GM12875 (cell line): Measurements from ENCODE around the gene HOXA9.

Experiments
- H3K4me3 ChIP-seq: one replicate; pipeline ENCODE4 v1.5.1; 2011; ENCODE audit warnings: low read depth, low read length, control low read depth
- CTCF ChIP-seq: IDR thresholded peaks from 2 replicates; pipeline ENCODE4 v1.5.1; 2011; ENCODE audit warnings: low read depth, mild to moderate bottlenecking, control low read depth, inconsistent platforms, low read length, moderate library complexity, borderline replicate concordance; ENCODE audit not compliant: insufficient read depth

The HOXA9 gene

GRCh38 chr7:27181795-27182275, 16.5 kb upstream of the HOXA9 start:
- no peak for TF ChIP-seq CTCF
- no peak overlapping the region for H3K4me3 ChIP-seq

DNA sequence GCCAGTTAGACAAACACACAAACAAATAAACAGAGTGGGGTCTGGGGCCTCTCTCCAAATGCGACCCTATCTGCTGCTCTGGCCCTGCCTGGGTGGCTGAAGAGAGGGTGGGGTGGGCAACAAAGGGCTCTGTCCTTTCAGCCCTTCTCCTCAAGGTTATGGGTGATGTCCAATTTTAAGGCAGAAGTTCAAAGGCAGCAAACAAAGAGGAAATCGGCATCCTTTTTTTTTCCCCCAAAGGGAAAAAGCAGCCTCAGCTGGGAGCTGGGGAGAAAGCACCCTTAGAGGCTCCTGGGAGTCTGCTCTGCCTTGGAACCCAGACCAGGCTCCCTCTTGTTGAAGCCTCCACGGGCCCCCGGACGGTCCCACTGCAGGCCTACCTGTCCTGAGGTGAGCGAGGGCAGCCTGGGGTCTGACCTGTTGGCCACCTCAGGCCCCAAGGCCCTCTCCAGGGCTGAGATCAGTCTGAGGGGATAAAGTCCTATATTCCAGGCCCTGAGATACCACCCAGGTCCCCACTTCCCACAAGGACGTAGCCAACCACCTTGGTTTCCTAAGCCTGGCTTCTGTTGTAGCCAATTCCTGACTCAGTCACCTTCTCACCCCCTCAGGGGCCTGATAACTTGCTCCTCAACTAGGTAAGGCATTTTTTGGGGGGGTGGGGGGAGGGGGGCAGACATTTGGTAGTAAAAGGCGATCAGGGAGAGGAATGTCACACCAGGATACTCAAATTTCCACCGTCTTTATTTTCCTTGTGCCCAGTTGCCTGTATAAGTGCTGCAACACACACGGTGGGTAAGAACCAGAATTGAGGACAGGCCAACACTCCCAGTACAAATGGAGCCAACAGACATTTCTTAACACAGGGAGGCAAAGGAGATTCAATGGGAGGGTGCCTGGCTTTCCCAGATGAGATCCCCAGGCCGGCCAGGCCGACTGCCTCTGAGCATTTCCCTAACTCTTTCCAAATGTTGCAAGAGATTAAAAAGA, 15.4 kb upstream of the HOXA9 start:
- no peak overlapping the region for H3K4me3 ChIP-seq
- no peak for TF ChIP-seq CTCF

DNA sequence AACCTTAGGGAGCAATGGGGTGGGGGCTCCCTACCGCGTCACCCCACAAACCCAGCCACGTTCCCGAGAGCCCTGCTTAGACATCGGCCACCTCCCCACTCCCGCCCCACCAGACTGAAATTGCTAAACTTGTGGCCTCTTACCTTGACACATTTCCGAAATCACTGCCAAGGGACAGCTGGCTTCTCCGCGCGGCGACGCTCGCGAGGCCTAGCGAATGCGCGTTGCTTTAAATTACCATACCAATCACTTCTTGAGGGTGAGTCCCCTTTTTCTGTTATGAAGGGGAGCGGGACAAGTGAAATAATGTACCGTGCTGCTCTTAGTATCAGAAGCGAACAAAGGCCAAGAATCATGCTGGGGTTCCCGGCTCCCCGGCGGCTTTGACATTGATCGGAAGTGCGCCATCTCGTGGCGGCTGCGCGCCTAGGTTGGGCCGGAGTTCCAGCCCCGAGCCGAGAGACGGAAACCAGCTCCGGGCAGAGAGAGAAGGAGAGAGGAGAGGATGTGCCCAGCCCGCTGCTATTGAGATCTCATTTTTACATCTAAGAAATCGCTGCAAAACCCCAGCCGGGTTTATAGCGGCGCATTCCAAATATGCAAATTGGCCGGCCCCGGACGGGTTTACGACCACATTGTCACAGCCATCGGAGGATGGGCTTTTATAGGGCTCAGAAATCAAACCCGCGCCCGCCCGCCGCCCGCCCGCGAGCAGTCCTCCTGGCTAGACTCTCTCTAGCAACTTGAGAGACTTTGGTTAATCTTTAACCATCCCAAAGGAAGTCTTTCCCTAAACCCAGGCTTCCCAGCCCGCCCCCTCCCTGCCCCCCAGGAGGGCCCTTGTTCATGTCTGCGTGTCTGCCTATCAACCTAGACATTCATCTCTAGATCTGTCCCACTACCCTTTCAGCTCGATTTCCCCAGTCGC, 14.4 kb upstream of the HOXA9 start:
- H3K4me3 ChIP-seq, result no peak overlapping the region

DNA sequence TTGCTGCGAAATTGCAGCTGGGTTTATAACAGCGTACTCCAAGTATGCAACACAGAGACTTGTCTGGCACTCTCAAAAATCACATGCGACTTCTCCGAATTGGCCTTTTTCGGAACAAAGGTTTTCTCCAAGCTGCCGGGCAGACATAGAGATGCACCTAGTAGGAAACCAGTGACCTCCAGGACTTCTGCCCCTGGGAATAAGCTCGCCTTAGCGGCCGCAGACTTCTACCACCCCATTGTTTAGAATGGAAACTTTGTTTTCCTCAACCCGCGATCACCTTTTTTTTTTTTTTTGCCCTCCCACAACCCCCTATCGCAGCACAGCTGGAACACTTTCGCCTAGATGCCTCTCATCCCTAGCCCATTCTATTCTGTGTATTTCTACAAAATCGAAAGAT, 13.7 kb upstream of the HOXA9 start:
- no peak for TF ChIP-seq CTCF
- H3K4me3 ChIP-seq, result no peak overlapping the region

More for the DNA sequence above, 14.4 kb upstream of the HOXA9 start:
- TF ChIP-seq CTCF, result peak; percentile 75

DNA sequence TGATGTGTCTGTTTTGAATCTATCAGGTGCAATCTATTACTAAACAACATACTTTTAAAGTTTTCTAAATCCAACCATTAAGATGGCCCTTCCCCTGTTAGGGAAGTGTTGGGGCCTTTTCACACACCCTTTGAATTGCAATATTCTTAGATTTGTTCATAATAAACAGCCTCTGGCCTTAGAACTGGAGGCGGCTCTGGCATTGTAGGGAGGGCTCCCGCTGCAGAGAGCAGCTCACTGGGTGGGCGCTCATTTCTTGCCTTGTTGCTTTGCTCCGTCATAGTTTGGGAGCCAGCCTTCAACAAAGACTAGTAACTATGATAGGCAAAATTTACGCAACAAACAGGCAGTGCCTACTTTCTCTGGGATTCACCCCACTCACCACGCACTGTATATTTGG, 13.0 kb upstream of the HOXA9 start:
- no peak for TF ChIP-seq CTCF
- no peak overlapping the region for H3K4me3 ChIP-seq

GRCh38 chr7:27177795-27178320, 12.5 kb upstream of the HOXA9 start:
- TF ChIP-seq CTCF, result no peak
- H3K4me3 ChIP-seq, result no peak overlapping the region
